GM12891 (cell line): ENCODE results near the gene ILK.

Source experiments
- PAX5 ChIP-seq: IDR thresholded peaks from 2 replicates; pipeline ENCODE4 v1.6.1; 2011; ENCODE audit warnings: low read length, moderate library complexity, mild to moderate bottlenecking; ENCODE audit not compliant: insufficient read depth, severe bottlenecking
- POLR2A ChIP-seq: IDR thresholded peaks from 2 replicates; pipeline ENCODE4 v1.6.1; 2011; ENCODE audit warnings: low read depth, low read length, control low read depth
- POLR2AphosphoS5 ChIP-seq: IDR thresholded peaks from 2 replicates; pipeline ENCODE4 v1.6.1; 2011; ENCODE audit warnings: low read depth, low read length, control low read depth
- POU2F2 ChIP-seq: IDR thresholded peaks from 2 replicates; pipeline ENCODE4 v1.6.1; 2011; ENCODE audit warnings: low read depth, mild to moderate bottlenecking, control low read depth, low read length, moderate library complexity
- SPI1 ChIP-seq: IDR thresholded peaks from 2 replicates; pipeline ENCODE4 v1.6.1; 2011; ENCODE audit warnings: low read depth, low read length, control low read depth
- TAF1 ChIP-seq: IDR thresholded peaks from 2 replicates; pipeline ENCODE4 v1.6.1; 2011; ENCODE audit warnings: low read depth, low read length, control low read depth

GRCh38 chr11:6578134-6578533, 25.4 kb upstream of the ILK start:
- no peak for TF ChIP-seq POLR2A
- TF ChIP-seq POU2F2, result no peak
- TF ChIP-seq POLR2AphosphoS5, result no peak
- TF ChIP-seq PAX5, result no peak
- no peak for TF ChIP-seq TAF1
- no peak for TF ChIP-seq SPI1
